SH-SY5Y (cell line): Measurements from ENCODE around the gene CENPF.

ENCODE experiments used
- GATA2 ChIP-seq: IDR thresholded peaks from 2 replicates; pipeline ENCODE4 v1.6.1; 2011; ENCODE audit warnings: mild to moderate bottlenecking, low read depth, low read length
- GATA3 ChIP-seq: IDR thresholded peaks from 2 replicates; pipeline ENCODE4 v1.6.1; 2011; ENCODE audit warnings: low read depth, mild to moderate bottlenecking, low read length, moderate library complexity

DNA sequence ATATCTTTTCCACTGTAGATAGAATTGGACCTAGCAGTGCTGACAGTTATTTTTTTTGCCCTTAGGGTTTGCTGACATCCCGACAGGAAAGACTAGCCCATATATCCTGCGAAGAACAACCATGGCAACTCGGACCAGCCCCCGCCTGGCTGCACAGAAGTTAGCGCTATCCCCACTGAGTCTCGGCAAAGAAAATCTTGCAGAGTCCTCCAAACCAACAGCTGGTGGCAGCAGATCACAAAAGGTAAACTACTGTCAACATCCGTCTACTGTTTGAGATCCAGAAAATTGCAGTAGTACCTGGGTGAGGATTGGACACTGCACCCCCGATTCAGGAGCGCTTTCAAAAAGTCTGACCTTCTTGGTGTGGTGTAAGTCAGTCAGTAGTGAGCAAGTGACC lies 55.8 kb downstream of the CENPF start:
- TF ChIP-seq GATA2 (no peak), GATA3 (no peak)
